Measurements from ENCODE around the gene CEP41. TPM values are rescaled to one million over a fixed set of nuclear protein-coding genes. Genes with fewer than 3 reads are reported as not detected.
A peak's percentile ranks its signal among the peaks of the same experiment; 100 is the strongest.

CEP41 gene
- total and polyA plus RNA-seq, 2 of the 13 experiments (the other 11 are each of a cell fraction or from before 2014, with no cell fraction given), result 8.7 to 9.0 TPM

GRCh38 chr7:130369110-130369711, 71.6 kb downstream of the CEP41 start (continued):
- no peak for TF ChIP-seq NFAT5 (CRISPR knock-in tag; IDR thresholded peaks at IDR 0.05)
- no peak for TF ChIP-seq STAG1 (CRISPR knock-in tag; IDR thresholded peaks at IDR 0.05)
- TF ChIP-seq ATF2 (CRISPR knock-in tag; IDR thresholded peaks at IDR 0.05), result no peak
- TF ChIP-seq ZFX (CRISPR knock-in tag; IDR thresholded peaks at IDR 0.05; ENCODE audit: low read depth), result no peak
- no peak for TF ChIP-seq NRL (CRISPR knock-in tag; IDR thresholded peaks at IDR 0.05; ENCODE audit: borderline replicate concordance)
- TF ChIP-seq GABPA (IDR thresholded peaks at IDR 0.05; ENCODE audit: low read depth, low read length), result no peak
- TF ChIP-seq GABPA (CRISPR knock-in tag; IDR thresholded peaks at IDR 0.05; ENCODE audit: low read depth), result 0 out of 2 replicates have a peak, but pooled peaks have one; percentile 14
- TF ChIP-seq KLF11 (CRISPR knock-in tag; IDR thresholded peaks at IDR 0.05), result 0 out of 2 replicates have a peak, but pooled peaks have one; percentile 48
- TF ChIP-seq ZNF564 (CRISPR knock-in tag; IDR thresholded peaks at IDR 0.05), result no peak
- no peak for TF ChIP-seq DNMT3B (CRISPR knock-in tag; conservative IDR thresholded peaks at IDR 0.05)
- TF ChIP-seq MBD4 (IDR thresholded peaks at IDR 0.05; ENCODE audit: borderline replicate concordance, low read length), result no peak
- TF ChIP-seq ZNF260 (CRISPR knock-in tag; IDR thresholded peaks at IDR 0.05; ENCODE audit: borderline replicate concordance, low read depth), result no peak
- peak; percentile 23; the same call in 1 of the 2 replicates for TF ChIP-seq ZNF292 (CRISPR knock-in tag; IDR thresholded peaks at IDR 0.05; ENCODE audit: borderline replicate concordance, low read depth)
- peak; percentile 68; the same call in 1 of the 2 replicates for TF ChIP-seq ZNF614 (CRISPR knock-in tag; IDR thresholded peaks at IDR 0.05; ENCODE audit: borderline replicate concordance)
- TF ChIP-seq ZSCAN30 (CRISPR knock-in tag; IDR thresholded peaks at IDR 0.05), result no peak
- TF ChIP-seq HMG20A (CRISPR knock-in tag; IDR thresholded peaks at IDR 0.05; ENCODE audit: borderline replicate concordance), result no peak
- no peak for TF ChIP-seq ONECUT2 (CRISPR knock-in tag; IDR thresholded peaks at IDR 0.05)
- TF ChIP-seq ZNF101 (CRISPR knock-in tag; IDR thresholded peaks at IDR 0.05; ENCODE audit: borderline replicate concordance, low read depth), result no peak
- TF ChIP-seq CEBPB (IDR thresholded peaks at IDR 0.05; ENCODE audit: borderline replicate concordance, low read depth, low read length), result peak; percentile 49; the same call in 1 of the 2 replicates
- TF ChIP-seq BCL6 (CRISPR knock-in tag; IDR thresholded peaks at IDR 0.05), result peak; percentile 21; the same call in 1 of the 2 replicates
- no peak for TF ChIP-seq HOXA9 (CRISPR knock-in tag; IDR thresholded peaks at IDR 0.05; ENCODE audit: borderline replicate concordance)

Data from HepG2 (cell line).